NCI-H2171 treated with DMSO at 0.1 percent for 48 hours (cell line): Measurements from ENCODE around the gene KCTD16.

ENCODE experiments used
- DNase-seq: peaks from one replicate; lab custom pipeline; 2025; lab: John Stamatoyannopoulos, UW

KCTD16 gene

GRCh38 chr5:144284931-144285502 lies 114.3 kb downstream of the KCTD16 start:
- no peak for DNase-seq

DNA sequence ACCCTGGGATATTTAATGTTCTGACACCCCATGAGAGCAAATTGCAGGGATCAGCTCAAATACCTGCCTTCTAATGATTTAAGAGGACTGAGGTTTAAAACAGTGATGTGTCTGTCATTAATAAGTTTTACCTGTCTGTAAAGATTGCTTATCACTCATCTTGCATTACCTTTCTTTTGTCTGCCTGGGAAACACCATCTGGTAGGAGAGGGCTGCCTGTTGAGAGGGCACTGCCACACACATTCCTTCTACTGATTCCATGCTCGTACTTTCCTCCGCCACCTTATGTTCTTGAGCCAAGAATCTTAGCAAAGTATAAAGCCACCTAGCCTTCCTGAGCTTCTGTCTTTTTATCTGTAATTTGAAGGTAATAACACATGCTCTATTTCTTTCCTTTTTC lies 118.6 kb downstream of the KCTD16 start:
- peak; percentile 52 for DNase-seq

DNA sequence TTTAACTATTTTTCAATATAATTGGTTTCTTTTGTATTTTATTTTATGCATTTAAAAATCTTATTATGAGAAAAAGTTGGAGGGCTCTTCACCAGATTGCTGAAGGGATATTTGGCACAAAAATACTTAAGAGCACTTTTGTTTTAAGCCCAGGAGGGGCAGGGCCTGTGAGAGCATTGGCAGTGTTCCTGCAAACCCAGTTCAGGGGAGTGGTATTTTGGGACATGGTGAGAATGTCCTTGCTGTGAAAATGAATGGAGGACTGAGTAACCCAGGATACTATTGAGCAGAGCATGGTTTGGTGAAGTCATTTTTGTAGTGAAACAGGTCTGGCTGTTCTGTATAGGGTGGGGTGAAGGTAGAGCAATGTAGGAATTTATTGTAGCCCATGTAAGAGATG lies 121.4 kb downstream of the KCTD16 start:
- no peak for DNase-seq

- DNase-seq, result no peak
Observed at GRCh38 chr5:144295284-144295683, 124.6 kb downstream of the KCTD16 start.

DNA sequence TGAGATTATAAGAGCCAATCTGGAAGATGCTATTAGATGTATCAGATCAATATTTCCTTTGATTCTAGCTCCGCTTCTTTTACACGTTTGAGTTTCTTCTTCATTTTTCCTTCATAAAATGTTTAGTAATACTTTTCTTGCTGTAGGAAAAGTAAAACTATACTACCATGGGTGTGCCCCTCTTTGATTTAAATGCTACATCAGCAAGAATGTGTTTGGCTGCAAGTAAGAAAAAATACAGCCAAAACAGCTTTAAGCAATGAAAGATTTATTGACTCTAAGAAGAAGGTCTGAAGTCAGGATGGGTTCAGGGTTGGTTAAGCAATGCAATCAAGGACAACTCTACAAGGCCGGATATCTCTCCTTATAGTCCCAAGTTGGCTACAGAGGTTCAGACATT lies 126.4 kb downstream of the KCTD16 start:
- no peak for DNase-seq

GRCh38 chr5:144298658-144299057 lies 128.0 kb downstream of the KCTD16 start:
- DNase-seq, result no peak

GRCh38 chr5:144304688-144305087 lies 134.0 kb downstream of the KCTD16 start:
- DNase-seq, result no peak

DNA sequence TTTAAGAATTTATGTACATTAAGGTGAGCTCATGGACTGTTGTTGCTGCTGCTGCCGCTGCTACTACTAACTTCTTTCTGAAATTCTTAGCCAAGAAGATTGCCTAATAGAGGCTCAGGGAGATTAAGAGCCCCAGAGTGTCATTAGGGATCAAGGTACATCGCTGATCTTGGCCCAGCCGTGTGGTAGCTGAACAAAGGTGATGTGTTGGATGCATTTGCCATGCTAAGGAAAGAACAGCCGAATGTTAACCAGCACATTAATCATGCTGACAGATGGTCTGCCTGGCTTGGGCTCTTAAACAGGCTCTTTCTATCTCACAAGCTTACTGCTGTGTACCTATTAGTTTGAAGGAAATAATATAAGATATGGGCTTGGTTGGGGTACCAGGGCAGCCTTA lies 137.1 kb downstream of the KCTD16 start:
- peak; percentile 68 for DNase-seq

DNA sequence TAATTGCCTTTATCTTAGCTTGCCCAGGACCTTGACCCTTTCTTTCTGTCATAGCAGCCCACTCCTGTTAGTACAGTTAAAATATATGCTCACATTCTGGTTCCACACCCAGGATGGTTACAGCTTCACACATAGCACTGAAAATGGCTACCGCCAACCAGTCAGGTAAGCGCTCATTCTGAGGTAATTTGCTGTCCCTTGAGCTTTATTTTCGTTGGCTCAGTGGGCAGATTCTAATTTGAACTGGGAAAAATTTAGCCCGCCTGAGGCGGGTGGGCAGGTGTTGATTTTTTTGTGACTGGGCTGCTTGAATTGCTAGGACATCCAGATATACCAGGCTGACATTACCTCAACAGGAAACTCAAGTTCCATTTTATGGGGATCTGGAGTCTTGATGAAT lies 137.5 kb downstream of the KCTD16 start:
- DNase-seq, result peak; percentile 44

- DNase-seq, result peak; percentile 84
Observed at GRCh38 chr5:144308906-144309670, 138.4 kb downstream of the KCTD16 start.

GRCh38 chr5:144310621-144311020 lies 139.9 kb downstream of the KCTD16 start:
- no peak for DNase-seq

DNA sequence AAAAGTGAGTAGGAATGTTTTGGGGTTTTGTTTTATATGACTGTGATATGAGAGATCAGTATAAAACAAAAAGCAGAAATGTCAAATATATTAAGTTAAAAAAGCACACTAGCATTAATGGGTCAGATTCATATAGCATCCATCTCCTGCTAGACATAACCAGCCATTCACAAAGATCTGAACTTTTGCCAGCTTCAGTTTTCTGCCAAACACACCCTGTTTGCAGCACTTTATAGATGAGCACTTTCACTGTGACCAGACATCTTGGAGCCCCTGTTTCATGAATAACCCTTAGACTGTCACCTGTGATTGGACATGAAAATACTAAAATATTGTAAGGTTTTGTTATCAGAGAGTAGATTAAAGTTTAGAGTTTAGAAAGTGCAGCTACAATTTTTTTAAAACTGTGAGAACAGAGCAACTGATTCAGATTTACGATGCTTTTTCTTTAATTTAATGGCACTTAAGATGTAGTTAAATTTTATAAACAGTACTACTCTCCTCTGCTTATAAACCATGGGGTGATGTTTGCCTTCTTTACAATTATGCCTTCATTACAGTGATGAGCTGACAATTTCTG lies 142.6 kb downstream of the KCTD16 start:
- DNase-seq, result no peak

GRCh38 chr5:144315026-144315425 lies 144.4 kb downstream of the KCTD16 start:
- no peak for DNase-seq

- no peak for DNase-seq
Observed at GRCh38 chr5:144315994-144316634, 145.4 kb downstream of the KCTD16 start.

DNA sequence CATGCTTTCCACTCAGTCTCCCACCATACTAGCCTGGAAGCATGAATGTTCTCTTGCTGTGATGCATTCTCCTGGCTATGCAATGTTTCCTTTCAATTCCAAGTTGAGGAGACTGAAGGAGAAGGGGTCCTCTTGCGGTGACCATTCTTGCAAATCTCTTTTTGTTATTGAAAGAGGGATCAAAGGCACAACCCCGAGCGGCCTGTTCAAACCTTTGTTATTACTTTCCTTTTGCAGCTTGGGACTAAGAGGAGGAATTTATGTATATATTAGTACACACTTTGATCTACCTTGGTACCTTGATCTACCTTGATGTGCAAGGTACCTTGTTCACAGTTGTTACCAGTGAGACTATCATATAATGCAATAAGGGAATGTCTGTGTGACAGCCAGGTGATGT lies 147.3 kb downstream of the KCTD16 start:
- no peak for DNase-seq

GRCh38 chr5:144318460-144318859 lies 147.8 kb downstream of the KCTD16 start:
- no peak for DNase-seq

DNA sequence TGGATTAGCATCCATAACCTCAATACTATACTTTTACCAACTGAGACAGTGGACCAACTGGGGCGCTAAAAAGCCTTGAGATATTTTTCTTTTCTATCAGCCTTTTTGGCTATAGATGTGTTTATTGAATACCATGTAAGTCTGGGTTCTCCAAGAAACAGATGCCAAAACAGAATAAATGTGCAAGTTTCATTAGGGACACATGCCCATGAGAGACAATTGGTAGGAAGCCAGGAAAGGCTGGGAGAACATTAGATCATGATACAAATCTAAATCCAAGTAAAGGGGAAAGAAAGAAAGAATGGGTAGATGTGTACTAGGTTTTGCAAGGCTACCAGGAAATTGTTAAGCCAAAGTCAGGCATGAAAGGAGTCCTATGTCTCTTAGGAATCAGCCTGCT lies 152.5 kb downstream of the KCTD16 start:
- no peak for DNase-seq

GRCh38 chr5:144325532-144325931 lies 154.9 kb downstream of the KCTD16 start:
- no peak for DNase-seq

DNA sequence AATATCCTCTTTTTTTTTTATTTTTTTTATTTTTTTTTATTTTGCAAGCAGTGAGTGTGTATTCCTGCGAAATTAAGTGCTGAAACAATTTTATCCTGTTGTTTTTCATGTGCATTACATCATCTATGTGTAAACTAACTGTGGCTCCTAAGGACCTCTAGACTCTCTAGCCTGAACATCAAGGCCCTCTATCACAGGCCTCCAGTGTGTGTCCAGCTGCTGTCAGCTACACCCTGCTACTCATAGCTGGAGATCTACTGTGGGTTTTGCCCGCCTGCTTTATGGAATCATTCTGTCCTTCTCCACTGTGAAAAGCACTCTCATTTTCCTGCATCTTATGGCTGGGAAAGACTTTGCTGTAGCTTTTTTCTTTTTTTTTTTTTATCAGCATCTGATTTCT lies 157.8 kb downstream of the KCTD16 start:
- DNase-seq, result no peak

DNA sequence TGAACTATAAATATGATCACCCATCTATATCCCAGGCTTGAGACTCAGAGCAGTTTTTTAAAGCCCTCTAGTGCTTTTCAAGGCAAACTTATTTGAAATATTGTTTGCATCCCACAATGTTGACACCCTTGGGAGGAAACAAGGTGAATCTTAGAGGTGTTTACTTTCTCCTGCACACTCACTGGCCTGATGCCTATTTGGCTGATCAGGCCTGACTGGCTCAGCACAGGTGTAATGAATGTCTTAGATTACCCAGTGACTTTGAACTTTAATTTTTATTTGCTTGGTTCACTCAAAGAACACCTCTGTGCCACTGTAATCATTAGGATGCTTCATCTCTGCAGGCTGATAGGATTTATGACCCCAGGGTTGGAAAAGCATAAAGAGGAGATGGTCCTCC lies 158.3 kb downstream of the KCTD16 start:
- DNase-seq, result no peak

DNA sequence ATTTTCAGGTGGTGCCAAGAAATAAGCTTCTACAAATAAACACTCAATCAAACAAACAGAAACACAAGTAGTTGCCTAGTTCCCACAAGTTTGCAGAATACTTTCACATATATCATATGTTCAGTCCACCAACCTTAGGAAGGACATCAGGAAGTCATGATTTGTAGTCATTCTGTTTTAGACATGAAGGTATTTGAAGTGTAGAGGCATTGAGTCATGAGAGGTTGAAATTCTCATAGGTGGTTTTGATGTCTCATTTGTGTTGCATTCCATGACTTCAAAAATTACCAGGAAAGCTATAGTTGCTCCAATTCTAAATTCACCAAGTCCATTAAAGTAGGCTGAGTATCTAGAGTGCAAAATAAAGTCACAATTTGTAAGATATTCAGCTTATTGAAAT lies 159.0 kb downstream of the KCTD16 start:
- DNase-seq, result no peak

DNA sequence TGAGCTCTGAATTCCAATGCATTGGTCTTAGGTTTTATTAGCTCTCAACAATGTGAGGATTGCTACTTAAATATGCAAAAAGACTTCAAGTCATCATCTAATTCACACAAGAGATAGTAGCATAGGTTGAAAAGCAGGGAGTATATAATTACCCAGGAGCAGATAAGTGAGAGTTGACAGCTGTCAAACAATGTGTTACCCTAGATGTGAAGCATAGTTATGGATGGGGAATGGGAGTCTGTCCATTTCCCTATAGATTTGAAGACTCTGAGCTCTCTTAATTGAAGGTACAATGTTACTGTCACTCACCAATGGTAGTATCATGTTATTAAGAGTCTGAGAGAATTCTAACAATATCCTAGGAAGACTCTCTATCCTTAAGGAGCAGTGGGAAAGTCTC lies 160.7 kb downstream of the KCTD16 start:
- no peak for DNase-seq

DNA sequence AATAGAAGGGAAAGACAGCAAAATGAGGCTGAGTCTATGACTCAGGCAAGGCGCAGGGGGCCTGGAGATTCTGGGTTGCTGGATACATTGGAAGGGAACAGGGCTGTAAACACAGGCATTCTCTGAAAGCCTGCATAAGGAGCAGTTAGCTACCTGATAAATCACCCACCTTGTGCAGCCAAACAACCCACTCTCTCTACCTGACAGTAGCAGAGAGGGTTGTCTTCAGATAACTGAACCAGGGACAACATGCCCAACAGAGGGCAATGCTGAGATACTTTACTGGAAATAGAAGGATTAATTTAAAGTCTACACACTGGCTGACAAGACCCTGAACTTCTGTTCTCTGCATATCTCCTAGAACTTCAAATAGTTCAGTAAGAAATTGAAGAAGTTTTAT lies 161.6 kb downstream of the KCTD16 start:
- no peak for DNase-seq
